Memory B cell (primary cell): ENCODE data around the gene PAX9.

Experiments used
- ATAC-seq: fragments of 150-1000 bp; cut with Tn5 transposase; 2 replicates; pipeline ENCODE4 v1.10.0; 2021; ENCODE audit warnings: low read depth, mild to moderate bottlenecking, moderate library complexity
- DNase-seq, 2 donors: peaks; one replicate each; pipeline ENCODE4 v3.0.0; 2022; ENCODE audit warnings: low spot score in 2 of 2
- H3K27ac Mint-ChIP-seq: one replicate; pipeline ENCODE4 v1.8.0; 2022; ENCODE audit warnings: mild to moderate bottlenecking, moderate library complexity, mixed read lengths
- H3K27me3 Mint-ChIP-seq: one replicate; pipeline ENCODE4 v1.8.0; 2022; ENCODE audit warnings: mixed read lengths
- H3K36me3 Mint-ChIP-seq: one replicate; pipeline ENCODE4 v1.8.0; 2022; ENCODE audit warnings: mild to moderate bottlenecking, mixed read lengths
- H3K4me1 Mint-ChIP-seq: one replicate; pipeline ENCODE4 v1.8.0; 2022; ENCODE audit warnings: mixed read lengths
- H3K4me3 Mint-ChIP-seq: one replicate; pipeline ENCODE4 v1.8.0; 2022; ENCODE audit warnings: mild to moderate bottlenecking, moderate library complexity, mixed read lengths
- H3K9me3 Mint-ChIP-seq: one replicate; pipeline ENCODE4 v1.8.0; 2022; ENCODE audit warnings: mixed read lengths

Gene PAX9

GRCh38 chr14:36661506-36662257, at the start of gene PAX9:
TSS of gene PAX9 (plus strand) at chr14:36661860. CDS start at chr14:36662090, 230 bp downstream.
- DNase-seq (no peak), ATAC-seq (no peak)
- peaks cover 29% of the 10 kb centered on the region for H3K27me3 Mint-ChIP-seq
- H3K4me1 Mint-ChIP-seq = peaks cover 8% of the 10 kb centered on the region
- no peak within 1 kb of the TSS for H3K4me3 Mint-ChIP-seq
- no peaks in the 10 kb centered on the region for H3K36me3 Mint-ChIP-seq
- H3K9me3 Mint-ChIP-seq = no peaks in the 10 kb centered on the region
- no peak within 1 kb of the TSS for H3K27ac Mint-ChIP-seq

GRCh38 chr14:36617824-36618223, 43.8 kb upstream of the PAX9 start:
- DNase-seq (no peak), ATAC-seq (no peak)
- no peaks in the 10 kb centered on the region for H3K36me3 Mint-ChIP-seq
- H3K4me3 Mint-ChIP-seq = no peak overlapping the region
- H3K27me3 Mint-ChIP-seq = no peaks in the 10 kb centered on the region
- peaks cover 4% of the 10 kb centered on the region for H3K9me3 Mint-ChIP-seq
- H3K4me1 Mint-ChIP-seq = no peaks in the 10 kb centered on the region
- H3K27ac Mint-ChIP-seq = no peak overlapping the region

- DNase-seq (no peak), ATAC-seq (no peak)
- Mint-ChIP-seq H3K27me3 (no peaks in the 10 kb centered on the region), H3K36me3 (no peaks in the 10 kb centered on the region), H3K9me3 (peaks cover 4% of the 10 kb centered on the region), H3K27ac (no peak overlapping the region), H3K4me1 (no peaks in the 10 kb centered on the region), H3K4me3 (no peak overlapping the region)
Measured at GRCh38 chr14:36618641-36619040, 43.0 kb upstream of the PAX9 start.

GRCh38 chr14:36619131-36619530, 42.5 kb upstream of the PAX9 start:
- H3K27ac Mint-ChIP-seq = no peak overlapping the region
- H3K36me3 Mint-ChIP-seq = no peaks in the 10 kb centered on the region
- no peaks in the 10 kb centered on the region for H3K27me3 Mint-ChIP-seq
- no peak for DNase-seq
- no peaks in the 10 kb centered on the region for H3K4me1 Mint-ChIP-seq
- no peak for ATAC-seq
- peaks cover 4% of the 10 kb centered on the region for H3K9me3 Mint-ChIP-seq
- H3K4me3 Mint-ChIP-seq = no peak overlapping the region

GRCh38 chr14:36619853-36620252, 41.8 kb upstream of the PAX9 start:
- Mint-ChIP-seq H3K36me3 (no peaks in the 10 kb centered on the region), H3K27ac (no peak overlapping the region), H3K9me3 (peaks cover 3% of the 10 kb centered on the region), H3K27me3 (no peaks in the 10 kb centered on the region), H3K4me1 (no peaks in the 10 kb centered on the region), H3K4me3 (no peak overlapping the region)
- DNase-seq = no peak
- ATAC-seq = no peak

GRCh38 chr14:36625014-36625413, 36.6 kb upstream of the PAX9 start:
- DNase-seq (no peak), ATAC-seq (no peak)
- no peaks in the 10 kb centered on the region for H3K4me1 Mint-ChIP-seq
- no peak overlapping the region for H3K4me3 Mint-ChIP-seq
- H3K27ac Mint-ChIP-seq = no peak overlapping the region
- peaks cover 3% of the 10 kb centered on the region for H3K27me3 Mint-ChIP-seq
- H3K9me3 Mint-ChIP-seq = peaks cover 2% of the 10 kb centered on the region
- no peaks in the 10 kb centered on the region for H3K36me3 Mint-ChIP-seq

- no peak for DNase-seq
- no peaks in the 10 kb centered on the region for H3K4me1 Mint-ChIP-seq
- no peak for ATAC-seq
- H3K36me3 Mint-ChIP-seq = no peaks in the 10 kb centered on the region
- peaks cover 3% of the 10 kb centered on the region for H3K27me3 Mint-ChIP-seq
- no peak overlapping the region for H3K27ac Mint-ChIP-seq
- H3K9me3 Mint-ChIP-seq = peaks cover 2% of the 10 kb centered on the region
- H3K4me3 Mint-ChIP-seq = no peak overlapping the region
Measured at GRCh38 chr14:36625436-36625835, 36.2 kb upstream of the PAX9 start.

- H3K27me3 Mint-ChIP-seq = peaks cover 3% of the 10 kb centered on the region
- H3K4me3 Mint-ChIP-seq = no peak overlapping the region
- H3K9me3 Mint-ChIP-seq = peaks cover 2% of the 10 kb centered on the region
- H3K27ac Mint-ChIP-seq = no peak overlapping the region
- ATAC-seq (no peak), DNase-seq (no peak)
- no peaks in the 10 kb centered on the region for H3K36me3 Mint-ChIP-seq
- H3K4me1 Mint-ChIP-seq = no peaks in the 10 kb centered on the region
Measured at GRCh38 chr14:36626151-36626550, 35.5 kb upstream of the PAX9 start.

- Mint-ChIP-seq H3K4me1 (no peaks in the 10 kb centered on the region), H3K27me3 (peaks cover 3% of the 10 kb centered on the region), H3K36me3 (no peaks in the 10 kb centered on the region), H3K9me3 (no peaks in the 10 kb centered on the region), H3K27ac (no peak overlapping the region), H3K4me3 (no peak overlapping the region)
- DNase-seq (no peak), ATAC-seq (no peak)
Measured at GRCh38 chr14:36627981-36628380, 33.7 kb upstream of the PAX9 start.

- H3K27ac Mint-ChIP-seq = no peak overlapping the region
- H3K27me3 Mint-ChIP-seq = peaks cover 1% of the 10 kb centered on the region
- no peak for ATAC-seq
Measured at GRCh38 chr14:36633580-36633979, 28.1 kb upstream of the PAX9 start.

GRCh38 chr14:36646664-36647416, 14.8 kb upstream of the PAX9 start:
- Mint-ChIP-seq H3K9me3 (no peaks in the 10 kb centered on the region), H3K27me3 (peaks cover 11% of the 10 kb centered on the region), H3K36me3 (no peaks in the 10 kb centered on the region), H3K27ac (no peak overlapping the region), H3K4me3 (no peak overlapping the region), H3K4me1 (no peaks in the 10 kb centered on the region)
- DNase-seq = no peak
- no peak for ATAC-seq

More at GRCh38 chr14:36633580-36633979, 28.1 kb upstream of the PAX9 start:
- DNase-seq = no peak
- Mint-ChIP-seq H3K36me3 (no peaks in the 10 kb centered on the region), H3K4me1 (no peaks in the 10 kb centered on the region), H3K4me3 (no peak overlapping the region), H3K9me3 (peaks cover 3% of the 10 kb centered on the region)

- Mint-ChIP-seq H3K27me3 (peaks cover 11% of the 10 kb centered on the region), H3K36me3 (no peaks in the 10 kb centered on the region)
- no peak for ATAC-seq
Measured at GRCh38 chr14:36647417-36647823, 14.2 kb upstream of the PAX9 start.

GRCh38 chr14:36647824-36648753, 13.6 kb upstream of the PAX9 start:
- no peaks in the 10 kb centered on the region for H3K36me3 Mint-ChIP-seq
- ATAC-seq (no peak), DNase-seq (no peak)
- H3K27ac Mint-ChIP-seq = no peak overlapping the region
- peaks cover 12% of the 10 kb centered on the region for H3K27me3 Mint-ChIP-seq
- no peaks in the 10 kb centered on the region for H3K4me1 Mint-ChIP-seq
- H3K9me3 Mint-ChIP-seq = no peaks in the 10 kb centered on the region
- no peak overlapping the region for H3K4me3 Mint-ChIP-seq

More at GRCh38 chr14:36647417-36647823, 14.2 kb upstream of the PAX9 start:
- no peak overlapping the region for H3K27ac Mint-ChIP-seq
- H3K4me1 Mint-ChIP-seq = no peaks in the 10 kb centered on the region
- H3K9me3 Mint-ChIP-seq = no peaks in the 10 kb centered on the region
- DNase-seq = no peak
- no peak overlapping the region for H3K4me3 Mint-ChIP-seq
